ENCODE measurements around the gene B3GNT4.
"Not testable (repeated sequence)": the region's sequence is repeated elsewhere in the genome, so short reads cannot be mapped to it uniquely, and the experiment has no call there.

B3GNT4 gene

DNA sequence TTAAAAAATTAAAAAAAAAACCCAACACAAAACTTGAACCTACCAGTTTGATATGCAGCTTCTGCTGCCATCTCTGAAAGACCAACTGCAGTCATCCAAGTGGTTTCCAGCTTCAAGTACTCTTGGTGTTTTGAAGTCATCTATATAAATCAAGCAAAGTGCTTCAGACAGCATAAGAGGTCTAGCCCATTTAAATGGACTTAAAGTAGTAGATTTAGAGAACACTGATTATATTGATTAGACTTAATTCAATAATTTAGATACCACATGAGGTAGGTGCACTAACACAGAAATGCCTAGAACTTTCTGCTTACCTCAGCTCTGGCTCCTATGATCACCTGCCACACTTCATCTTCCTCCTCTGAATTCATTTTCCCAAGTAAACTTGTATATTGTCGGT, 12.9 kb downstream of the B3GNT4 start:
- no peak for DNase-seq (ENCODE audit: low read depth)

DNA sequence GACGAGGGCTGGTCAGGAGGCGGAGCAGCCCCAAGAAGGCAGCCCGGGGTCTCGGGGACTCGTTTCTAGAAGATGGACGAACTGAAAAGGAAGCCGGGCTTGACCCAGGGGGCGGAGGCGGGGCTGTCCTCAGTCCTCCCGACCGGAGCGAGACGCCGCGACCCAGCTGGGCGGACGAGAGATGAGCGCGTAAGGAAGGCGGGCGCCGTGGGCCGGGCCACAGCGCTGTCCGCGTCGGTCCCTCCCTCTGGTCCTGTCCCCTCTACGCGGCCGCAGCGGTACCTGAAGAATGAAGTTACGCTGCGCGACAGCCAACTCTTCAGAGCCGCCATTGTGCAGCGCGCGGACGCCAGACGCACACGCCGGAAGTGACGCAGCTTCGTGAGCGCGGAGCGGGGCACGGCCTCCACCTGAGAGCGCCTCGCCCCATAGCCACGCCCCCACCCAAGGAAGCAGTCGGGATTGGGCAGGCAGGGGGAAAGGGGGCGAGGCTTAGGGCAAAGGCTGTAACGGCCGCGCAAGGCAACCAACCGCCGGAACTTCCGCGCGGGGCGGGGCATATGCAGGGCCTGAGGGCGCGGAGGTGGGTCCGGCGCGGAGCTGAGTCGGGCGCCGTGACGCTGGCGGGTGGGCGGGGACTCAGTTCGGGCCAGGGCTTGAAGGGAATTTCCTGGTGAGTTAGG, 22.3 kb downstream of the B3GNT4 start, which contains the start of gene DIABLO:
TSS of gene DIABLO (minus strand) at position 370 of the 683 bp plus-strand sequence. CDS start at position 332, 38 bp downstream.
- peak; percentile 99 for DNase-seq (ENCODE audit: low read depth)

GRCh38 chr12:122226366-122227125, 23.0 kb downstream of the B3GNT4 start:
- no peak for DNase-seq (ENCODE audit: low read depth)

DNA sequence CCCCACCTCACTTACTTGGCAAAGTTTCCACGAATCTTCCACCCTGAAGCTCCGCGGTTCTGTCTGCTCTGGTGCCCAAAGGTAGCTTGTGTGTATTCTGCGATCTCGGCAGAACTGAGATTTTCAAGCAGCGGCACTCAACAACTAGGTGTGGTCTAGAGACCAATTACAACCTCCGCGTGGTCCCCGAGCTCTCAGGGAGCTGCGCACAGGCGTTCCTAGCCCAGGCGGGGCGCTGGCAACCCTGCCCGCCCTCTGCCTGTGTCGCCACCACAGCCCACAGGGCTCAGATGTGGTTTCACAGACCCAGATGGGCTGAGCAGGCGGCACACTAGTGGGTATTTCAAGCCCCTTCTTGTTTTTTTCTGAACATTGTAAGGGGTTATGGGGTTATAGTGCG, 23.8 kb downstream of the B3GNT4 start:
- peak; percentile 40 for DNase-seq (ENCODE audit: low read depth)

DNA sequence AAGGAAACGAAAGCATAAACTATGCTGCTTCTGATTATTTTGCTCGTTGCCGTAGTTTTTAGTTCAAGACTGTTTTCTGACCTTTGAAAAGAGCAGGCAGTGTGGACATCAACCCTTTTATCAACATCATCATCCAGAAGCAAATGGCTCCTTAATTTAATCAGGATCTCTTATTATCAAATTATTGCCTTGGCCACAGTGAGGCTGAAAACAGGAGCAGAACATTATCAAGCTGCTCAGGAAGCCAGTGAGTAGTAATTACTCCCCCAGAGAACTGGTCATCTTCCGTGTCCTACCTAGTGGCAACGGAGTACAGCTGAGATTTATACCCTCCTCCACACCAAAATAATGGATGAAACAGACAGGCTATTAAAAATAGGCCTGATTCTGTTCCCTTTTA, 24.6 kb downstream of the B3GNT4 start:
- no peak for DNase-seq (ENCODE audit: low read depth)

DNA sequence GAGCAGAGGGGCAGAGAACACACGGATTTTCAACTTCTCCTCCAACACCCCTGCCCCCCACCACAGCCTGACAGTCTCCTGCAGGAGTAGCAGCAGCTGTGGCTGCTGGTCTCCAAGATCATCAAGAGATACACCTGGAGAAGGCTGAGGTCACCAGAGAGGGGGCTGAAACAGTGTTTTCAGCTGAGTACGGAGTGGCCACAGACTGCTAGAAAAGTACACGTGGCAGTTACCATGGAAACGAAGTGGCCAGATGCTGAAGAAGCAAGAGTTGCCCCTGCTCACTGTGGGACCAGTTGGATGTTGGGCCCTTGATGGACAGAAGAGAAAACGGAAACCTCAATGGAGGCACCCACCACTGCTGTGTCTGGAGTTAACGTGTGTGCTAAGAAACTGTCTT, 27.3 kb downstream of the B3GNT4 start:
- DNase-seq (ENCODE audit: low read depth), result no peak

DNA sequence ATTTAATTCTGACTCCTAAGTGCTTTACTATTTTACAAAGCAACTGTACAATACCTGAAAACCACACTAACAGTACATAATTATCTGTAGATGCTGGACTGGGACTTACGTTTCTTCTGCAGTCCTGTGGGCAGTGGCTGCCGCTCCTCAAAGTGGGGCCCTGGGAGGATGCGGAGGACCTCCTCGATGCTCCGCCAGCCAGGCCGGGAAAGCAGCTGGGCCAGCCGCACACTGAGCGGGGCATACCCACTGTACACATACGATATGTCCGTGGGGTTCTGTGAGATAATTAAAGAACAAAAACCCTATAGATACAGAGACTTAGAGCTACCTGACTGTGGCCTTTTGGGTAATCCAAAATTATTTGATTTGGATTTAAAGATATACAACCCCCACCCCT, 29.2 kb downstream of the B3GNT4 start:
- DNase-seq (ENCODE audit: low read depth), result no peak

GRCh38 chr12:122235741-122236140, 32.2 kb downstream of the B3GNT4 start:
- no peak for DNase-seq (ENCODE audit: low read depth)

DNA sequence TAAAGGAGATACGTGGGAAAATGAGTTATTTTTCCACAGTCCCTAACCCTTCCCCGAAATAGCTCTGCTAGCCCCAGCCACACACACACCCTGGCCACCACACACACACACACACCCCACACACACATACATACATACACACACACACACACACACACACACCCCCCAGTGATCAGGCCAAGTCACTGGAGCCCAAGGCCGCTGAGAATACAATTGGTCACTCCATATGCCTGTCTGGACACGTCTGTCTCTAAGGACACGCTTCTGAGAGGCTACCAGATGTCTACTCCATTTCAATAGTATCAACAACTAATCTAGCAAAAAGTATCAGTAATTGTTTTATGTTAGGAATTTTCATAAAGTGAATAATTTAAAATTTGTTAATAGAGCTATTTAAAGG, 35.4 kb downstream of the B3GNT4 start:
- DNase-seq (ENCODE audit: low read depth), result no peak

DNA sequence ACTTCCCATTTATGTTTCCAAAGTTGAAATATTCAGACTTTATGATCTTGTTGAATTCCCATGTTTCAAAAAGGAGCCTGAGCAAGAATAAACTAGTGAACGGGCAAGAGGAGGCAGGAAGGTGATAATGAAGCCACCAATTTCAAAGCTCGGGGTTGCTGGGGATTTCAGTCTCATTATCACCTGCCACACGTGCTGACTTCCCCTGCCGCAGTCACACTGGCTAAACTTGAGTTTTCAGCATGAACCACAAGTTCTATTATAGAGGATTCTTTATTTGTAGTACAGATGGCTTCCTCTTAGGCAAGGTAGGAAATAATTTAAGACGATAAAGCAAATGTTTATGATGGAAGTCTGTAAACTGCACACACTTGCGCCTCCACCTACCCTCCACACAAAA, 40.5 kb downstream of the B3GNT4 start:
- no peak for DNase-seq (ENCODE audit: low read depth)

DNA sequence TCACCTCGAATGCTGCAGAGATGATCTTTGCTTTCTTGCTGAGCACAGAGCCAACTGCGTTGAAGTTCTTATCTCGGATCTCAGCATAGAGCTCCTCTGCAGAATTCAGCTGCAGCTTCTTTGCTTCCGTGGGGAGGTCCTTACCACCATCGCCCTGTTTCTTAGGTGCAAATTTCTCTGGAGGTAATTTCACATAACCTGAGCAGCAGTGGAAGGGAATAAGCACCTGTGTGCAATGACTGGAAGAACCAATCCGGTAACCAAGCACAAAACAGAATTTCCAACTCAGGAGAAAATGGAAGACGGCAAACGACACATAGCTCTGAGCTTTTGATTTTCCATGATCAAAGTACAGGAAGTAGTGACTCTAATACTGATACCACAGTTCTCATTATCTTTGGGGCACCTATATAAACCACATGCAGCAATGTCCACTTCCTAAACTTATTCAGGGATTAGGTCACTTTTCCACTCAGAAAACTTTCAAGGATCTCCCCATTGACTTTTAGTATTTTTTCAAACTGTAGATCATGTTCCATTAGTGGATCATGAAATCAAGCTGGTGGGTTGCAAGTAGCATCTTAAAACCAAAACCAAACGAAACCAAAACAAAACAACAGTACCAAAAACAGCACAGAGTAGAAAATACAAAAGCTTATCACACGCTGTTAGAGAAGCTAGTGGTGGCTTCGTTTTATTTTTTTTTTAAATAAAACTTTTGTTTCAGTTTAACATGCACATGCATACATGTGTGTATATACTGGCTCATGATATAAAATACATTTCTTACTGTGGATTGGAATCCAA, 41.3 kb downstream of the B3GNT4 start:
- DNase-seq (ENCODE audit: low read depth), result no peak

- no peak for DNase-seq (ENCODE audit: low read depth)
Observed at GRCh38 chr12:122245553-122245952, 42.0 kb downstream of the B3GNT4 start.

DNA sequence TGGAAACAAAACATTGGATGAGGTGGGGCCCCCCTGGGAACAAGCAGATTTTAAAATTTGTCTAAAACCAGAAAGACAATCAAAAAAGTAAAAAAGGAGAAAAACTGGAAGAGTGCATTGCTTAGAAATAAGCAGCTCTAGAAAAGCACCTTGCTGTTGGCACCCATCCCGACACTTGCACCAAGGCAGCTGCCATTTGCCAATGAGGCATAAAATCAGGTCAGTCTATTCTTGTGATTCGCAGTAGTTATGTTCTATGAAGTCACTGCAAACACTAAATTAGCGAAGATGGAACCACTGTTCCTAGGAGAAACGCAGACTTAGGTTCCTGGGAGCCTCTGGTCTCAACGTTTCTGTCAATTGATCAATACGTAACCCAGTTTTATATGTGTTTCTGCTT, 46.5 kb downstream of the B3GNT4 start:
- no peak for DNase-seq (ENCODE audit: low read depth)

- DNase-seq (ENCODE audit: low read depth), result no peak
Observed at GRCh38 chr12:122250536-122250935, 47.0 kb downstream of the B3GNT4 start.

- not testable (repeated sequence) for DNase-seq (ENCODE audit: low read depth)
Observed at GRCh38 chr12:122258462-122258861, 55.0 kb downstream of the B3GNT4 start.

Measured in stimulated activated CD8-positive, alpha-beta memory T cell treated with anti-CD3 and anti-CD28 coated beads, Interleukin-4, amount 100 ng/mL, for 24 hours (primary cell).